Measurements from ENCODE around the gene TCAIM.

Gene TCAIM

GRCh38 chr3:44451441-44451840 is 112.9 kb downstream of the TCAIM start:
- TF ChIP-seq TAF1 (IDR thresholded peaks at IDR 0.05; ENCODE audit: borderline replicate concordance, insufficient read depth, low read length), result no peak
- TF ChIP-seq FOXP2 (optimal IDR thresholded peaks at IDR 0.05; ENCODE audit: borderline replicate concordance, extremely low read depth, extremely low read length, insufficient read depth), result no peak
- TF ChIP-seq SIN3A (IDR thresholded peaks at IDR 0.05; ENCODE audit: borderline replicate concordance, insufficient read depth, low read length), result no peak
- no peak for TF ChIP-seq REST (IDR thresholded peaks at IDR 0.05; ENCODE audit: insufficient read depth in 1 of 2, low read depth in 2 of 2, low read length in 2 of 2)
- no peak for TF ChIP-seq POLR2AphosphoS5 (IDR thresholded peaks at IDR 0.05; ENCODE audit: low read depth, low read length)

GRCh38 chr3:44454258-44454657 is 115.7 kb downstream of the TCAIM start:
- no peak for TF ChIP-seq POLR2AphosphoS5 (IDR thresholded peaks at IDR 0.05; ENCODE audit: low read depth, low read length)
- no peak for TF ChIP-seq REST (IDR thresholded peaks at IDR 0.05; ENCODE audit: insufficient read depth in 1 of 2, low read depth in 2 of 2, low read length in 2 of 2)
- TF ChIP-seq SIN3A (IDR thresholded peaks at IDR 0.05; ENCODE audit: borderline replicate concordance, insufficient read depth, low read length), result no peak
- no peak for TF ChIP-seq FOXP2 (optimal IDR thresholded peaks at IDR 0.05; ENCODE audit: borderline replicate concordance, extremely low read depth, extremely low read length, insufficient read depth)
- TF ChIP-seq TAF1 (IDR thresholded peaks at IDR 0.05; ENCODE audit: borderline replicate concordance, insufficient read depth, low read length), result no peak

- TF ChIP-seq FOXP2 (optimal IDR thresholded peaks at IDR 0.05; ENCODE audit: borderline replicate concordance, extremely low read depth, extremely low read length, insufficient read depth) (no peak), TAF1 (IDR thresholded peaks at IDR 0.05; ENCODE audit: borderline replicate concordance, insufficient read depth, low read length) (no peak), POLR2AphosphoS5 (IDR thresholded peaks at IDR 0.05; ENCODE audit: low read depth, low read length) (no peak), REST (IDR thresholded peaks at IDR 0.05; ENCODE audit: insufficient read depth in 1 of 2, low read depth in 2 of 2, low read length in 2 of 2) (no peak), SIN3A (IDR thresholded peaks at IDR 0.05; ENCODE audit: borderline replicate concordance, insufficient read depth, low read length) (no peak)
Observed at GRCh38 chr3:44455318-44455717, 116.8 kb downstream of the TCAIM start.
